Neural crest cell (in vitro differentiated cells): ENCODE data around the gene CDH10. TPM values are rescaled to one million over a fixed set of nuclear protein-coding genes. Genes with fewer than 3 reads are reported as not detected.

Experiments used
- DNase-seq: peaks from one replicate; pipeline ENCODE4 v3.0.0; 2021; ENCODE audit warnings: low read depth, mixed read lengths, low spot score
- H3K27ac Mint-ChIP-seq: one replicate; pipeline ENCODE4 v1.8.0; 2021; ENCODE audit warnings: mild to moderate bottlenecking, mixed read lengths; ENCODE audit not compliant: unreplicated experiment
- H3K27me3 Mint-ChIP-seq: 2 replicates; pipeline ENCODE4 v1.8.0; 2021; ENCODE audit warnings: low read depth, mild to moderate bottlenecking, mixed read lengths
- H3K36me3 Mint-ChIP-seq: 2 replicates; pipeline ENCODE4 v1.8.0; 2021; ENCODE audit warnings: low read depth, mild to moderate bottlenecking, mixed read lengths
- H3K4me1 Mint-ChIP-seq: 2 replicates; pipeline ENCODE4 v1.8.0; 2021; ENCODE audit warnings: mixed read lengths
- H3K4me3 Mint-ChIP-seq: one replicate; pipeline ENCODE4 v1.8.0; 2021; ENCODE audit warnings: mild to moderate bottlenecking, mixed read lengths
- H3K9me3 Mint-ChIP-seq: 2 replicates; pipeline ENCODE4 v1.8.0; 2021; ENCODE audit warnings: mixed read lengths
- CTCF ChIP-seq: fragments of 200-600 bp; sonication (generic); conservative IDR thresholded peaks from 2 replicates; pipeline ENCODE4 v1.5.0; 2021; ENCODE audit warnings: antibody characterized with exemption, mild to moderate bottlenecking
- total RNA-seq: library from RNA; stranded (reverse); gene quantifications from 2 replicates; pipeline ENCODE4 v1.2.1, GENCODE V29; 2021

CDH10 gene
- total RNA-seq, 1 donor from 2014 or later = 4.8 TPM

- H3K9me3 Mint-ChIP-seq = peaks cover 5% of the 10 kb centered on the region
- no peak for DNase-seq
- H3K4me3 Mint-ChIP-seq = no peak overlapping the region
- no peaks in the 10 kb centered on the region for H3K27me3 Mint-ChIP-seq
- no peaks in the 10 kb centered on the region for H3K4me1 Mint-ChIP-seq
- no peak overlapping the region for H3K27ac Mint-ChIP-seq
- peaks cover 4% of the 10 kb centered on the region for H3K36me3 Mint-ChIP-seq
- TF ChIP-seq CTCF = no peak
These were observed 170.1 kb downstream of the CDH10 start for GRCh38 chr5:24474685-24475084.

DNA sequence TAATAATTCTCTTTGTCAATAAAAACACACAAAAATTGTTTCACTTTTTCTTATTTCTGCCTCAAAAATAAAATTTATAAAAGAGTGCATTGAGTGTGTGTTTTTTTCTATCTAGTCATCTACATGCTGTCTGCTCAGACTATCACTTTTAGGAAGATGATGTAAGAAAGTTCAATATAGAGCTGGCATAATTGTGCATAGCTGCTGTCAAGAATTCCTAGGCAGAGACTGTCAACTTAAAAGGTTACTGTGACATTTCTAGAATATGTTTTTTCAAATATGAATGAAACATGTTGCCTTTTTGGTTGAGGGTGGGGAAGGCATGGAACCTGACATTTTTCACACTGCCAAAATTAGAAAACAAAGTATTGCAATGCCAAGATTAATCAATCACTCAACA is 172.3 kb downstream of the CDH10 start:
- no peak overlapping the region for H3K27ac Mint-ChIP-seq
- no peaks in the 10 kb centered on the region for H3K27me3 Mint-ChIP-seq
- H3K9me3 Mint-ChIP-seq = peaks cover 4% of the 10 kb centered on the region
- DNase-seq = no peak
- no peak for TF ChIP-seq CTCF
- H3K4me3 Mint-ChIP-seq = no peak overlapping the region
- H3K4me1 Mint-ChIP-seq = no peaks in the 10 kb centered on the region
- H3K36me3 Mint-ChIP-seq = peaks cover 4% of the 10 kb centered on the region

GRCh38 chr5:24444414-24444813 is 200.4 kb downstream of the CDH10 start:
- Mint-ChIP-seq H3K36me3 (no peaks in the 10 kb centered on the region), H3K9me3 (no peaks in the 10 kb centered on the region), H3K4me1 (peaks cover 4% of the 10 kb centered on the region), H3K4me3 (no peak overlapping the region), H3K27ac (no peak overlapping the region), H3K27me3 (no peaks in the 10 kb centered on the region)
- TF ChIP-seq CTCF = no peak
- DNase-seq = no peak

- no peak for DNase-seq
- Mint-ChIP-seq H3K9me3 (no peaks in the 10 kb centered on the region), H3K4me3 (no peak overlapping the region), H3K27ac (no peak overlapping the region), H3K4me1 (no peaks in the 10 kb centered on the region), H3K36me3 (no peaks in the 10 kb centered on the region), H3K27me3 (no peaks in the 10 kb centered on the region)
- TF ChIP-seq CTCF = no peak
These were observed 205.3 kb downstream of the CDH10 start for GRCh38 chr5:24439465-24439864.
